Transverse colon (tissue), 4 donors: ENCODE data around the gene LRRC49. TPM values are rescaled to one million over a fixed set of nuclear protein-coding genes. Genes with fewer than 3 reads are reported as not detected.
A peak's percentile ranks its signal among the peaks of the same experiment; 100 is the strongest.
"Not testable (repeated sequence)": the region's sequence is repeated elsewhere in the genome, so short reads cannot be mapped to it uniquely, and the experiment has no call there.

Experiments
- DNase-seq: peaks from one replicate; pipeline ENCODE4 v3.0.0-alpha.2; 2019
- H3K27ac ChIP-seq, 4 donors: fragments of 200-600 bp; sonication (generic); 2 replicates each; pipeline ENCODE4 v1.5.1; 2016 to 2018; ENCODE audit warnings: inconsistent platforms in 4 of 4
- H3K27me3 ChIP-seq: fragments of 200-600 bp; sonication (generic); 2 replicates; pipeline ENCODE4 v1.5.1; 2017; ENCODE audit warnings: inconsistent platforms
- H3K36me3 ChIP-seq, 4 donors: fragments of 200-600 bp; sonication (generic); 2 replicates each; pipeline ENCODE4 v1.5.1; 2017 to 2019; ENCODE audit warnings: inconsistent platforms in 4 of 4
- H3K4me1 ChIP-seq, 4 donors: fragments of 200-600 bp; sonication (generic); 2 replicates each; pipeline ENCODE4 v1.5.1; 2017 to 2020; ENCODE audit warnings: inconsistent platforms in 4 of 4
- H3K4me3 ChIP-seq, 4 donors: fragments of 200-600 bp; sonication (generic); 1 replicate in 1 of 4; 2 replicates in 3 of 4; pipeline versions ENCODE4 v1.5.1 to v1.6.1; 2017 to 2019; ENCODE audit warnings: inconsistent platforms in 4 of 4
- H3K9me3 ChIP-seq, 2 donors: fragments of 200-600 bp; sonication (generic); 2 replicates each; pipeline ENCODE4 v1.5.1; 2017 to 2019; ENCODE audit warnings: inconsistent platforms in 2 of 2
- EP300 ChIP-seq: sonication (generic); formaldehyde crosslinking; IDR thresholded peaks from one replicate; pipeline ENCODE4 v1.6.1; 2017; ENCODE audit warnings: antibody characterized with exemption, low read depth
- POLR2A ChIP-seq: fragments of 450-650 bp; IDR thresholded peaks from one replicate; pipeline ENCODE4 v1.6.1; 2016; ENCODE audit warnings: antibody characterized with exemption, mild to moderate bottlenecking, moderate library complexity
- POLR2AphosphoS5 ChIP-seq, 3 donors: sonication (generic); formaldehyde crosslinking; IDR thresholded peaks; one replicate each; pipeline ENCODE4 v1.6.1; 2016; ENCODE audit warnings: antibody characterized with exemption in 3 of 3
- WGBS, 2 donors: methylation state at CpG; one replicate each; pipeline ENCODE4 v1.1.5; 2018; ENCODE audit warnings: low coverage in 1 of 2; 5-methylcytosine and 5-hydroxymethylcytosine counted together
- in situ Hi-C, 4 donors: fragments of 200-750 bp; cut with MboI; loops; one replicate each; pipeline versions ENCODE4 v1.15.0 to v1.15.1; 2017; ENCODE audit warnings: low sequenced_read_pairs in 3 of 4, low pct_ligation_motif_present in 1 of 4, low pct_unique_long_range_greater_than_20kb in 1 of 4
- intact Hi-C: fragments of 100-400 bp; cut with DNase I; formaldehyde crosslinking; loops from one replicate; pipeline ENCODE4 v1.15.1; 2023; ENCODE audit warnings: low total_unique reads
- total RNA-seq, 4 donors: library from RNA; depleted of rRNA; stranded (reverse); fragments of >200 nt; gene quantifications; one replicate each; pipeline ENCODE4 v1.1.0, GENCODE V29; 2016
- TF ChIP-seq, protein P1 (sequence below), 5 experiments: fragments of 200-600 bp in 3 of 5; fragments of 450-650 bp in 2 of 5; sonication (generic) in 3 of 5; IDR thresholded peaks; 1 replicate in 2 of 5; 2 replicates in 3 of 5; pipeline ENCODE4 v1.5.1; 2016 to 2017; ENCODE audit warnings: antibody characterized with exemption in 5 of 5, inconsistent platforms in 3 of 5, mild to moderate bottlenecking in 2 of 5, moderate library complexity in 1 of 5

Gene LRRC49
- total RNA-seq, 4 donors from 2014 or later, result 2.2 to 5.2 (median 4.8) TPM; not detected in 1

DNA sequence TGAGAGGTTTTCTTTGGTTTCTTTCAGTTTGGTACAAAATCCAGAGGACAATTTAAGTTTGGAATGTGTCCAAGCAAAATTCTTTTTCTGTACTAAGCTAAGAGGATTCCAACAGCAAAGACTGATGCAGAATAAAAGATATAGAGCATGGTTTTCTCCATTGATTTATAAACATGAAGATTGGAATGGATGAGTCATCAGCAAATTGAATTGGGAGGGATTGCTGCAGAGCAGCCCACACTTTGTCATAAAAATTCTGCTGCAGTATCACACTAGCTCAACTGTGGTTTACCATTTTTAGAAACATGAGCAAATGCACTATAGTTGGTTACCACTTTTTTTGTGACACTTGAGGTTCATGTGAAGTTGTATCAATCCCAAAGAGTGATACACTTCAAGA, 22.6 kb upstream of the LRRC49 start:
- peaks cover 0 to 7% (median 3%) of the 10 kb centered on the region in 4 donors for H3K4me1 ChIP-seq
- H3K4me3 ChIP-seq, result no peak overlapping the region
- intact Hi-C loops, result no loop called here
- in situ Hi-C loops, result no loop called here
- H3K36me3 ChIP-seq, result no peaks in the 10 kb centered on the region
- TF ChIP-seq POLR2AphosphoS5 (IDR thresholded peaks at IDR 0.05) (no peak), POLR2A (no peak), EP300 (no peak)
- TF ChIP-seq, protein P1, sequence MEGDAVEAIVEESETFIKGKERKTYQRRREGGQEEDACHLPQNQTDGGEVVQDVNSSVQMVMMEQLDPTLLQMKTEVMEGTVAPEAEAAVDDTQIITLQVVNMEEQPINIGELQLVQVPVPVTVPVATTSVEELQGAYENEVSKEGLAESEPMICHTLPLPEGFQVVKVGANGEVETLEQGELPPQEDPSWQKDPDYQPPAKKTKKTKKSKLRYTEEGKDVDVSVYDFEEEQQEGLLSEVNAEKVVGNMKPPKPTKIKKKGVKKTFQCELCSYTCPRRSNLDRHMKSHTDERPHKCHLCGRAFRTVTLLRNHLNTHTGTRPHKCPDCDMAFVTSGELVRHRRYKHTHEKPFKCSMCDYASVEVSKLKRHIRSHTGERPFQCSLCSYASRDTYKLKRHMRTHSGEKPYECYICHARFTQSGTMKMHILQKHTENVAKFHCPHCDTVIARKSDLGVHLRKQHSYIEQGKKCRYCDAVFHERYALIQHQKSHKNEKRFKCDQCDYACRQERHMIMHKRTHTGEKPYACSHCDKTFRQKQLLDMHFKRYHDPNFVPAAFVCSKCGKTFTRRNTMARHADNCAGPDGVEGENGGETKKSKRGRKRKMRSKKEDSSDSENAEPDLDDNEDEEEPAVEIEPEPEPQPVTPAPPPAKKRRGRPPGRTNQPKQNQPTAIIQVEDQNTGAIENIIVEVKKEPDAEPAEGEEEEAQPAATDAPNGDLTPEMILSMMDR (IDR thresholded peaks at IDR 0.05), result no peak
- H3K9me3 ChIP-seq, result no peaks in the 10 kb centered on the region
- DNase-seq, result no peak
- peak overlapping the region in 1 of 4 donors; percentile 14 for H3K27ac ChIP-seq
- peaks cover 9% of the 10 kb centered on the region for H3K27me3 ChIP-seq

DNA sequence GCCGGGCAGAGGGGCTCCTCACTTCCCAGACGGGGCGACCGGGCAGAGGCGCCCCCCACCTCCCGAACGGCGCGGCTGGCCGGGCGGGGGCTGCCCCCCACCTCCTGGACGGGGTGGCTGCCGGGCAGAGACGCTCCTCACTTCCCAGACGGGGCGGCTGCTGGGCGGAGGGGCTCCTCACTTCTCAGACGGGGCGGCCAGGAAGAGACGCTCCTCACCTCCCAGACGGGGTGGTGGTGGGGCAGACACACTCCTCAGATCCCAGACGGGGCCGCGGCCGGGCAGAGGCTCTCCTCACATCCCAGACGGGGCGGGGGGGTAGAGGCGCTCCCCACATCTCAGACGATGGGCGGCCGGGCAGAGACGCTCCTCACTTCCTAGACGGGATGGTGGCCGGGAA, 21.1 kb upstream of the LRRC49 start:
- peaks cover 12% of the 10 kb centered on the region for H3K27me3 ChIP-seq
- in situ Hi-C loops, H3K9me3 ChIP-seq, H3K4me3 ChIP-seq, intact Hi-C loops, H3K4me1 ChIP-seq, H3K27ac ChIP-seq, DNase-seq, H3K36me3 ChIP-seq: not testable (repeated sequence)
- WGBS, 2 donors, result 94 to 95% methylated on average over 3 to 27 of the region's 34 CpGs

DNA sequence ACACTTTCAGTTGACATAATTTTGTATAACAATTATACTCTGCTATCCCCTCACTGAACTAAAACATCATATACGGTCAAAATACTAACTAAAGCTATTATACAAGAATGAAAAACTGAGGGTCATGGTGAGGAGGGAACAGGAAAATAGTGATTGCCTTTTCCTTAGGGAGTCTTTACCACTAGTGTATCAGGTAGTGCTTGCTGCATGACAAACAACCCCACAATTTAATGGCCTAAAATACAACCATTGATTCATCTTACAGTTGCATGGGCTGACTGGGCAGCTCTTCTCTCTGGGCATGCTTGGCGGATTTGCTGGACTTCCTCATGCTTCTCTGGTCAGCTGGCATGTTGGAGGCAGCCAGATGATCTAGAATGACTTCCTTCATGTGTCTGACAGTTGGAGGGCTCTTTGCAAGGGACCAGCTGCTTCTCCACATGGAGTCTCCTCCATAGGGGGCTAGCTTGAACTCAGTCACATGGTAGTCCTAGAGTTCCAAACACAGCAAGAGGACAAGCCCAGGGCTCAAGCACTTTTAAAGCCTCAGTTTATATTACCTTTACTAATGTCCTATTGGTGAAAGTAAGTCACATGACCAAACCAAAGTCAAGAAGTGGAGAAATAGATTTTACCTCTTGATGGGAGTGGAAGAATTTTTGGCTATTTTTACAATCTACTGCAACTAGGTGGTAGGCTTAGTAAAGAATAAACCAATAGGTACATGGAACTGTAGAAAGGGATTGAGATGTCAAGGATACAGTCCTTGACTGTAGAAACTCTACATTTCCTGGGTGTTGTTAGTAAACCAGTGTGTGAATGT, 19.2 kb upstream of the LRRC49 start:
- no peak for DNase-seq
- in situ Hi-C loops (no loop called here), intact Hi-C loops (no loop called here)

DNA sequence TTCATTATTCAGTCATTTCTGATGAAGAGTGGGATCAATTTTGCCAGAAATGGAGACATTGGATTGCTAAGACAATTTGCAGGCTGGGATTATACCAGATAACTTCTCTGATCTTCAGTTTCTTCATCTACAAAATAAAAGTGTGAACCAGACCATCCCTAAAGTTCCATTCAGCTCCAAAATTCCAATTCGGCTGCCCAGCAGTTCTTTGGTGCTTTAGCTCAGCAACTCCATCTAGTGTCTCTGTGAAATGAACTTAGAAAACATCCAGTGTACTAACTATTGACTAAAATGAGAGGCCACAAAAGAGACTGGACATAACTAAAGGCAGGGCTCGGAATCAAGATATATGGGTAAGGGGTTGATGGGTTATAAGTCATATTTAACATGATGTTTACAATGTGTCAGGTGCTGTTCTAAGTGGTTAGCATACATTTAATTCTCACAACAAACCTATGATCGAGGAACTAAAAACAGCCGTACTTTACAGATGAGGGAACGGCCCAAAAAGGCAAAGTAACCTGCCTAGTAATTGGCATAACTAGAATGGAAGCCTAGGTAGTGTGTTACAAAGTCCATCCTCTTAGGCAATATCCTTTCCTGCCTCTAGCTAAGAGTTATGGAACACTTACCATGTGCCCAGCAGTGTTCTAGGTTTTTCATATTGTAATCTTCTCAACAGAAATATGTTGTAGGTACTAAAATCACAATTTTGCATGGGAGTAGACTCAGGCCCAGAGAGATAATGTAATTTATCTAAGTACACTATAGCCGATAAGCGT, 17.4 kb upstream of the LRRC49 start:
- Histone ChIP-seq H3K9me3 (no peaks in the 10 kb centered on the region), H3K36me3 (no peaks in the 10 kb centered on the region), H3K27ac (no peak overlapping the region), H3K4me1 (peaks cover 0 to 4% (median under 1%) of the 10 kb centered on the region in 4 donors), H3K4me3 (no peak overlapping the region), H3K27me3 (peaks cover 12% of the 10 kb centered on the region)
- WGBS, 2 donors, result 76% methylated on average over 7 of the region's 7 CpGs
- no peak for DNase-seq
- intact Hi-C loops (no loop called here), in situ Hi-C loops (no loop called here)
- TF ChIP-seq, protein P1 (IDR thresholded peaks at IDR 0.05), result peak in 2 of 5 experiments; percentile 11 to 18
- no peak for TF ChIP-seq POLR2AphosphoS5 (IDR thresholded peaks at IDR 0.05)

More for the DNA sequence above, 19.2 kb upstream of the LRRC49 start:
- WGBS, 2 donors, result 93 to 100% methylated on average over 1 to 2 of the region's 2 CpGs
- Histone ChIP-seq H3K4me1 (peaks cover 0 to 7% (median 3%) of the 10 kb centered on the region in 4 donors), H3K27me3 (peaks cover 12% of the 10 kb centered on the region), H3K36me3 (no peaks in the 10 kb centered on the region), H3K9me3 (no peaks in the 10 kb centered on the region), H3K4me3 (no peak overlapping the region), H3K27ac (no peak overlapping the region)
- TF ChIP-seq POLR2A, result no peak
- TF ChIP-seq EP300, result no peak
- TF ChIP-seq, protein P1 (IDR thresholded peaks at IDR 0.05), result no peak
- TF ChIP-seq POLR2AphosphoS5 (IDR thresholded peaks at IDR 0.05), result no peak
